A549 (cell line): ENCODE measurements around the gene MARCKSL1. TPM values are rescaled to one million over a fixed set of nuclear protein-coding genes. Genes with fewer than 3 reads are reported as not detected.
"Not testable (repeated sequence)": the region's sequence is repeated elsewhere in the genome, so short reads cannot be mapped to it uniquely, and the experiment has no call there.

ENCODE experiments used
- ATAC-seq, 2 experiments: fragments of 200-7000 bp in 1 of 2; fragments of >200 bp in 1 of 2; cut with Nextera tagmentation in 1 of 2; cut with Tn5 transposase in 1 of 2; 3 replicates each; pipeline versions ENCODE4 v1.8.0 to v1.9.1; 2018 to 2020; ENCODE audit warnings: mild to moderate bottlenecking in 1 of 2, moderate library complexity in 1 of 2
- CTCF ChIA-PET: fragments of 300-600 bp; sonication (Branson Sonifier 250); formaldehyde crosslinking; extraction: SDS; loops from one replicate; lab custom pipeline; 2021; ENCODE audit warnings: antibody characterized with exemption, inconsistent platforms; lab: Yijun Ruan, JAX
- POLR2A ChIA-PET: fragments of 350-600 bp; formaldehyde crosslinking; extraction: SDS; loops from one replicate; lab custom pipeline; 2021; ENCODE audit warnings: antibody characterized with exemption, inconsistent platforms; lab: Yijun Ruan, JAX
- DNase-seq, 2 experiments: peaks; one replicate each; pipeline versions ENCODE4 v3.0.0 to v3.0.0-alpha.2; 2011 to 2016; ENCODE audit warnings: low read depth in 1 of 2, low spot score in 1 of 2
- FAIRE-seq: peaks from 2 replicates; lab custom pipeline; 2011; peaks lifted over from hg19 to GRCh38; lab: Jason Lieb, UNC
- H3K27ac ChIP-seq, 2 experiments: fragments of >200 bp; sonication (Bioruptor Twin); formaldehyde crosslinking; 3 replicates each; pipeline ENCODE4 v1.5.1; 2016 to 2017
- H3K4me1 ChIP-seq: fragments of >200 bp; sonication (Bioruptor Twin); formaldehyde crosslinking; 3 replicates; pipeline ENCODE4 v1.6.1; 2016
- H3K4me2 ChIP-seq: fragments of >200 bp; sonication (Bioruptor Twin); formaldehyde crosslinking; 3 replicates; pipeline ENCODE4 v1.6.1; 2016
- H3K4me3 ChIP-seq: fragments of >200 bp; sonication (Bioruptor Twin); formaldehyde crosslinking; 3 replicates; pipeline ENCODE4 v1.5.1; 2016
- H3K9me3 ChIP-seq: fragments of >200 bp; sonication (Bioruptor Twin); formaldehyde crosslinking; 3 replicates; pipeline ENCODE4 v1.6.1; 2016
- CHD4 ChIP-seq: fragments of 200-600 bp; sonication (generic); IDR thresholded peaks from 2 replicates; pipeline ENCODE4 v1.6.1; 2016; ENCODE audit warnings: antibody characterized with exemption, mild to moderate bottlenecking, borderline replicate concordance
- EHMT2 ChIP-seq: fragments of 200-600 bp; sonication (generic); IDR thresholded peaks from 2 replicates; pipeline ENCODE4 v1.6.1; 2016; ENCODE audit warnings: antibody characterized with exemption, low read depth, mild to moderate bottlenecking, moderate library complexity
- FOSB ChIP-seq: fragments of 250-450 bp; sonication (Bioruptor Pico); IDR thresholded peaks from 2 replicates; pipeline ENCODE4 v1.5.0; 2020; ENCODE audit warnings: mild to moderate bottlenecking, moderate library complexity
- HEYL ChIP-seq: fragments of 250-450 bp; sonication (Bioruptor Pico); IDR thresholded peaks from 2 replicates; pipeline ENCODE4 v1.8.0; 2021; ENCODE audit warnings: mild to moderate bottlenecking, moderate library complexity
- JUN ChIP-seq, 2 experiments: fragments of >200 bp; sonication (Bioruptor Twin); formaldehyde crosslinking; IDR thresholded peaks; 2 replicates in 1 of 2; 3 replicates in 1 of 2; pipeline ENCODE4 v1.6.1; 2016 to 2017
- JUNB ChIP-seq: fragments of >200 bp; sonication (Bioruptor Twin); formaldehyde crosslinking; IDR thresholded peaks from 2 replicates; pipeline ENCODE4 v1.6.1; 2016
- KDM5A ChIP-seq: fragments of 200-600 bp; sonication (generic); IDR thresholded peaks from 2 replicates; pipeline ENCODE4 v1.6.1; 2016; ENCODE audit warnings: antibody characterized with exemption, mild to moderate bottlenecking
- MAFK ChIP-seq: fragments of 450-650 bp; IDR thresholded peaks from 2 replicates; pipeline ENCODE4 v1.6.1; 2014; ENCODE audit not compliant: partially characterized antibody
- MYC ChIP-seq: IDR thresholded peaks from 2 replicates; pipeline ENCODE4 v1.6.1; 2012; ENCODE audit warnings: mild to moderate bottlenecking, inconsistent platforms, low read length, improper control_type of control experiment, borderline replicate concordance
- NPAS2 ChIP-seq: fragments of 250-450 bp; sonication (Bioruptor Pico); IDR thresholded peaks from 2 replicates; pipeline ENCODE4 v1.8.0; 2022; ENCODE audit warnings: mild to moderate bottlenecking, moderate library complexity, borderline replicate concordance
- RARB ChIP-seq: fragments of 250-450 bp; sonication (Bioruptor Pico); IDR thresholded peaks from 2 replicates; pipeline ENCODE4 v1.8.0; 2021; ENCODE audit warnings: mild to moderate bottlenecking, moderate library complexity
- SREBF2 ChIP-seq: fragments of 450-650 bp; IDR thresholded peaks from 2 replicates; pipeline ENCODE4 v1.6.1; 2014; ENCODE audit warnings: mild to moderate bottlenecking, moderate library complexity
- ZFP36 ChIP-seq: fragments of 450-650 bp; IDR thresholded peaks from 2 replicates; pipeline ENCODE4 v1.6.1; 2014; ENCODE audit warnings: borderline replicate concordance; ENCODE audit not compliant: partially characterized antibody
- WGBS: methylation state at CpG from one replicate; pipeline ENCODE4 v1.1.6; 2017; ENCODE audit errors: missing lambda C conversion rate; 5-methylcytosine and 5-hydroxymethylcytosine counted together
- polyA plus RNA-seq, 4 experiments: library from polyadenylated mRNA; depleted of rRNA in 3 of 4; stranded (reverse); fragments of >200 nt; fragmentation: RNase III in 1 of 4; extraction: RNeasy Plus Mini Kit Qiagen cat#74134 plus additional on column Dnase treatment in 1 of 4; gene quantifications; 2 replicates in 3 of 4; 3 replicates in 1 of 4; pipeline ENCODE4 v1.2.3, GENCODE V29; 2011 to 2017
- TF ChIP-seq, protein P1 (sequence below): fragments of 450-650 bp; IDR thresholded peaks from 2 replicates; pipeline ENCODE4 v1.6.1; 2014; ENCODE audit warnings: antibody characterized with exemption
- TF ChIP-seq, protein P2 (sequence below): fragments of >200 bp; sonication (Bioruptor Twin); formaldehyde crosslinking; IDR thresholded peaks from 2 replicates; pipeline ENCODE4 v1.6.1; 2016
- TF ChIP-seq, protein P3 (sequence below): IDR thresholded peaks from 2 replicates; pipeline ENCODE4 v1.6.1; 2012

MARCKSL1 gene
- polyA plus RNA-seq, 2 of the 4 experiments (the other 2 are of a cell fraction) = 62.6 to 73.2 TPM

DNA sequence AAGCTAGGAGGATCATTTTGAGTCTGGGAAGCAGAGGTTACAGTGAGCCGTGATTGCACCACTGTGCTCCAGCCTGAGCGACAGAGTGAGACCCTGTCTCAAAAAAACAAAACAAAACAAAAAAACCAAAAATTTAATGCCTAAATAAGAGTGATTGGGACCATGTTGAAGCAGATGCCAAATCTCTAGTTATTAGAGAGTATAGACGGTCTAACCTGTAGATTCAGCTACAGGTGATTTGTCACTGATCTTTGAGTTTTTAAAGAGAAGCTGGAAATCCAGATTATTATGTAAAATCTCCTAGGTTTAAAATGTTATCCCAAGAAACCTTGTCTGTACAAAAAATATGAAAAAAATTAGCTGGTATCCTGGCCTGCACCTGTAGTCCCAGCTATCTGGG lies 32.7 kb downstream of the MARCKSL1 start:
- 86% methylated on average over 3 of the region's 3 CpGs for WGBS
- FAIRE-seq (no peak), DNase-seq (no peak), ATAC-seq (no peak)
- POLR2A ChIA-PET = no interaction called here
- CTCF ChIA-PET = interaction anchor here (0.6 to 2.1 kb wide), 5 partner anchors 9 to 345 kb away, joined by 3 to 7 read pairs (median 4); no protein-coding TSS in a partner anchor
- Histone ChIP-seq H3K27ac (no peak overlapping the region), H3K4me3 (no peak overlapping the region), H3K4me1 (peaks cover 10% of the 10 kb centered on the region; the same call in 2 of the 3 replicates), H3K4me2 (no peak overlapping the region), H3K9me3 (peaks cover 10% of the 10 kb centered on the region; the same call in 2 of the 3 replicates)
- no peak for TF ChIP-seq SREBF2
- no peak for TF ChIP-seq KDM5A
- TF ChIP-seq EHMT2 = no peak
- no peak for TF ChIP-seq MYC
- no peak for TF ChIP-seq CHD4
- TF ChIP-seq NPAS2 (CRISPR knock-in tag) = no peak
- no peak for TF ChIP-seq ZFP36
- no peak for TF ChIP-seq JUN (IDR thresholded peaks at IDR 0.05)
- no peak for TF ChIP-seq JUNB
- no peak for TF ChIP-seq HEYL (CRISPR knock-in tag)
- TF ChIP-seq, protein P1, sequence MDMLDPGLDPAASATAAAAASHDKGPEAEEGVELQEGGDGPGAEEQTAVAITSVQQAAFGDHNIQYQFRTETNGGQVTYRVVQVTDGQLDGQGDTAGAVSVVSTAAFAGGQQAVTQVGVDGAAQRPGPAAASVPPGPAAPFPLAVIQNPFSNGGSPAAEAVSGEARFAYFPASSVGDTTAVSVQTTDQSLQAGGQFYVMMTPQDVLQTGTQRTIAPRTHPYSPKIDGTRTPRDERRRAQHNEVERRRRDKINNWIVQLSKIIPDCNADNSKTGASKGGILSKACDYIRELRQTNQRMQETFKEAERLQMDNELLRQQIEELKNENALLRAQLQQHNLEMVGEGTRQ = no peak
- TF ChIP-seq, protein P2, sequence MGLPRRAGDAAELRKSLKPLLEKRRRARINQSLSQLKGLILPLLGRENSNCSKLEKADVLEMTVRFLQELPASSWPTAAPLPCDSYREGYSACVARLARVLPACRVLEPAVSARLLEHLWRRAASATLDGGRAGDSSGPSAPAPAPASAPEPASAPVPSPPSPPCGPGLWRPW = no peak
- TF ChIP-seq, protein P3, sequence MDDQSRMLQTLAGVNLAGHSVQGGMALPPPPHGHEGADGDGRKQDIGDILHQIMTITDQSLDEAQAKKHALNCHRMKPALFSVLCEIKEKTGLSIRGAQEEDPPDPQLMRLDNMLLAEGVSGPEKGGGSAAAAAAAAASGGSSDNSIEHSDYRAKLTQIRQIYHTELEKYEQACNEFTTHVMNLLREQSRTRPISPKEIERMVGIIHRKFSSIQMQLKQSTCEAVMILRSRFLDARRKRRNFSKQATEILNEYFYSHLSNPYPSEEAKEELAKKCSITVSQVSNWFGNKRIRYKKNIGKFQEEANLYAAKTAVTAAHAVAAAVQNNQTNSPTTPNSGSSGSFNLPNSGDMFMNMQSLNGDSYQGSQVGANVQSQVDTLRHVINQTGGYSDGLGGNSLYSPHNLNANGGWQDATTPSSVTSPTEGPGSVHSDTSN = no peak

DNA sequence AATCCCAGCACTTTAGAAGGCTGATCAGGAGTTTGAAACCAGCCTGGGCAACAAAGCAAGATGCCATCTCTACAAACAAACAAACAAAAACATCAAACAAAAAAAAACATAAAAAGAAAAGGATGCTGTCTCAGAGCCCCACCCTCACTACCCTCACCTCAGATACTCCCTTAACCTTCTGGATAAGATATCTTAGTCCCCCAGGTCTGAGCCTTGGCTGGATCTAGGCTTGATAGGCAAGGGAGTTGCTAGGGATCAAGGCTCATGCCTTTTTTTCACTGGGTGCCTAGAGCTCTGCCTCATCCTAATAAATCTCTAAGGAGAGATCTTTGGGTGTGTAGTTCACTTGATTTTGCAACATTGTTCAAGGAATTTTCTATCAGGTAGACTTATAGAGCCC lies 36.7 kb downstream of the MARCKSL1 start:
- POLR2A ChIA-PET = no interaction called here
- ATAC-seq = no peak
- Histone ChIP-seq H3K4me1 (no peaks in the 10 kb centered on the region), H3K9me3 (peaks cover 1% of the 10 kb centered on the region; the same call in 1 of the 3 replicates), H3K27ac (no peak overlapping the region), H3K4me3 (no peak overlapping the region), H3K4me2 (no peak overlapping the region)
- TF ChIP-seq FOSB (CRISPR knock-in tag) = no peak
- TF ChIP-seq EHMT2 = no peak
- TF ChIP-seq, protein P1 = no peak
- TF ChIP-seq RARB (CRISPR knock-in tag) = no peak
- no peak for TF ChIP-seq MAFK
- TF ChIP-seq JUNB = no peak
- CTCF ChIA-PET = no interaction called here
- no peak for FAIRE-seq
- no peak for DNase-seq

DNA sequence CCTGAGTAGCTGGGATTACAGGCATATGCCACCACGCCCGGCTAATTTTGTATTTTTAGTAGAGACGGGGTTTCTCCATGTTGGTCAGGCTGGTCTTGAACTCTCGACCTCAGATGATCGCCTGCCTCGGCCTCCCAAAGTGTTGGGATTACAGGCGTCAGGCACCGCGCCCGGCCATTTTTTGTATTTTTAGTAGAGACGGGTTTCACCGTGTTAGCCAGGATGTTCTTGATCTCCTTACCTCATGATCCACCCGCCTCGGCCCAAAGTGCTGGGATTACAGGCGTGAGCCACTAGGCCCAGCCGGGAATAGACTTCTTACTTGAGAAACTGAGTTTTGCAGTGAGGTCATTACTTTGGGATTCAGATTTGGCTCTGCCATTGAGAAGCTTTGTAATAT lies 37.8 kb downstream of the MARCKSL1 start:
- H3K4me2 ChIP-seq, ATAC-seq, H3K9me3 ChIP-seq, H3K27ac ChIP-seq, FAIRE-seq, POLR2A ChIA-PET, H3K4me1 ChIP-seq, DNase-seq, H3K4me3 ChIP-seq: not testable (repeated sequence)
- CTCF ChIA-PET = interaction anchor here (0.5 kb wide), 1 partner anchor 73 kb away, joined by 3 read pairs; no protein-coding TSS in a partner anchor
- 98% methylated on average over 16 of the region's 16 CpGs for WGBS
